ENCODE results near the gene UBE2Q2.
"Not testable (repeated sequence)": the region's sequence is repeated elsewhere in the genome, so short reads cannot be mapped to it uniquely, and the experiment has no call there.

The UBE2Q2 gene

GRCh38 chr15:75842722-75843677 lies at the start of gene UBE2Q2:
Gene UBE2Q2, plus strand, starts transcription at chr15:75843447. Its CDS starts 220 bp downstream, at chr15:75843667.
- peak; percentile 81 for DNase-seq

DNA sequence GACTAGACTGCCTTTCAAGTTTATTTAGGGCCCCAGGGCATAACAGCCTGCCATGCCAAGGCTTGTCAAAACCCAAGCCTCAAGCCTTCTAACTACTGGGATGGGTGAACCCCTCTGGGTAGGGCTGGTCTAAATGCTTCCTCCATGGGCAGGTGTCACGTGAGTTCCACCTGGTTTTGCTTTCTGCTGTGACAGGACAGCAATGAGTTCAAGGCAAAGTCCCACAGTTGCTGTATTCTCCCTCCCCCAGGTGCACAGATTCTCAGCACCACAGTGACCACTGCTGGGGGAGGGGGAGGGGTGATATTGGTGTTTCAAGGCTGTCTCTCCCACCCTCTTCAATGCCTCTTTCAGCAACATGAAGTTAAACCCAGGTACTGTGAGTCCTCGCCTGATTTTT lies 46.9 kb upstream of the UBE2Q2 start:
- no peak for DNase-seq

DNA sequence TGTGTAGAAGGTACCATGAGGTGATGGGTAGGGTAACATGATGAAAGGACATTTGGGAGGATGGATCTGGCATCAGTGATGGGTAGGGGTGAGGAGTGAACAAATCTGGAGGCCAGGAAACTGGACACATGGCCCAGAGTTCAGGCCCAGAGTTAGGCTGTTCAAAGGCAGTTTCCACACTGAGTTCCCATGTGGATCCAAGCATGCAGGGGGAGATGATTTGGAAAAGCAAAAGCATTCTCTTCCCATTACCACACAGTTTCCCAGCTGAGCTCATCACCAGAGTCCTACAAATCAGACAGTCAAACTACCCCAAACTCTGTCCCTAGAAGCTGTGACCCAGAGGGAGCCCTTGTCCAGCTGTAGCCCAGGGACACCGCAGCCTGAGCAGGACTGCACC lies 46.1 kb upstream of the UBE2Q2 start:
- not testable (repeated sequence) for DNase-seq

DNA sequence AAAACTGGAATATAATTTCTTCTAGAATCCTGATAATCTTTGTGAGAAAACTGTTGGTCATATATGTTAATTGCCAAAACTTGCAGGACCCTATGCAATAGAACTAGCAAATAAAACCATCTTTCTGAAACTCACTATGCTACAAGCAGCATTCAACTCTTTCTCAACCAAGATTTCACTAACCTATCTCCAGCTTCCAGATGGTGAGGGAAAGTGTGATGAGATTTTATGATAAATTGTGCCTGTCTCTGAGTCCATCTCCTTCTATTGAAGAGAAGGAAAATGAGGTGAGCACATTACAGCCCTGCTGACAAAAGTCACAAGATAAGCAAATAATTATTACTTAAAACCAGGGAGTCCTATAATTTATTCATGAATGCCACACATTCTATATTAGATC lies 44.1 kb upstream of the UBE2Q2 start:
- no peak for DNase-seq

GRCh38 chr15:75800409-75800808 lies 42.8 kb upstream of the UBE2Q2 start:
- not testable (repeated sequence) for DNase-seq

GRCh38 chr15:75801859-75802593 lies 41.2 kb upstream of the UBE2Q2 start:
- peak; percentile 80 for DNase-seq

- DNase-seq = not testable (repeated sequence)
Measured at GRCh38 chr15:75807486-75807885, 35.8 kb upstream of the UBE2Q2 start.

DNA sequence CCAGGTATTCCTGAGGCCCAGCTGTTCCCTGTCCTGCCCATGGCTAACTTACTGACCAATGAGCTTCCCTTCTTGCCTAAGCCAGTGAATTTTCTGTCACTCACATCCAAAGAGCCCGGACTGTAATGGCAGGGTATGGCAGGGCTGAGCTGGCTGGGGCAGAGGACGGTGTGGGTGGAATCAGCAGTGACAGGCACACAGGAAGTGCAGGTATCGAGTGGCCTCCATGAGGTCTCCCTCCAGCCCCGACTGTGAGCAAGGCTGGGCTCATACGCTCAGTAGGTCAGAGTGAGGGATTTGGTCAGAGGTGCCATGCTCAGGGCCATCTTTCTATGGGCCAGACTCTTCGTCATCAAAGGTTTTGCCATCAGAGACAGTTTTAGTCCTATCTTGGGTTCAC lies 35.2 kb upstream of the UBE2Q2 start:
- not testable (repeated sequence) for DNase-seq

DNA sequence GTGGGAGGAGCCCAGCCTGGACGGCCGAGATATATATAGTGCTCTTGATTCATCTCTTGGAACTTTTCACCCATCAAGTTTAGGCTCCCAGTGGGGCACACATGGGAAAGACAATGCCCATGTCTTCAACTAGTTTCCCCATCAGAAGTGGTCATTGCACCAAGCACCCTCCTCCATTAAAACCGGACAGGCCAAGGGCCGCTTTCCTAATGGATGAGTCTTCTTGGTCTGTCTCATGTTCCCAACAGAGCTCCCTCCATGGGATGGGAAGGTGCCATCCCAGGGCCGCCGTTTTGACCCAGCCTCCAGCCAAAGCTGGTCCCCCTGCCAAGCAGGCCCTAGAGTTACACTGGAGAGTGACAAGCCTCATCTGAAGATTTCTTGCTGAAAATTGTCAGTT lies 34.7 kb upstream of the UBE2Q2 start:
- no peak for DNase-seq

DNA sequence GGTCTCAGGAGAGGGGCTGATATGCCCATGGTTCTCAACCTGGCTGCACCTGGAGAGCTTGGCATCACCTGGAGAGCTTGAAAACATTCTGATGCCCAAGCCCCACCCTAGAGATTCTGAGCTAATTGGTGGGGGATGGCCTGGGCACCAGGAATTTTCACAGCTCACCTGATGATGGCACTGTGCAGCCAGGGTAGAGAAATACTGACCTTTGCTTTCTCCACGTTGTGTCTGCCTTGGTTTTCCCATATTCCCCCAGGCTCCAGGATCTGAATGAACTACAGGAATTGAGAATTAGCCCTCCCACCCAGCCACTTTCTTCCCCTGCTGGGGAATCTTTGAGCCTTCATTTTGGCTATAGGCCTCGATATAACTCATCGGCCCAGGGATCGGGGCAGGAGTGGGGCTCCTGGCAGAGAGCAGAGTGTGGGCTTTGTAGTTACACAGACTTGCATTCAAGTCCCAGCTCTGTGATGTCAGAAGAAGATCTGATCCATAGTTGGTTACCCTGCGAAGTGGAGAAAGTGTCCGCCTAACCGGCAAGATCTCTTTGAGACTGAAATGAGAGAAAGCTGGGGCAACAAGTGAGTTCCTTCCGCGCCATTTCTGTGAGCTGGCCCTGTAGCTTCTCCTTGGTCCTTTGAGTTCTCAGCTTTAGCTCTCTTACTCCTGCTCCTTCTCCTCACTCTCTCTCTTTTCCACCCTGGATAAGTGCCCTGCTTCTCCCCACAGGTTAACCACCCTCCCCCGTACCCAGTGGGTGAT lies 33.1 kb upstream of the UBE2Q2 start:
- DNase-seq = peak; percentile 72

DNA sequence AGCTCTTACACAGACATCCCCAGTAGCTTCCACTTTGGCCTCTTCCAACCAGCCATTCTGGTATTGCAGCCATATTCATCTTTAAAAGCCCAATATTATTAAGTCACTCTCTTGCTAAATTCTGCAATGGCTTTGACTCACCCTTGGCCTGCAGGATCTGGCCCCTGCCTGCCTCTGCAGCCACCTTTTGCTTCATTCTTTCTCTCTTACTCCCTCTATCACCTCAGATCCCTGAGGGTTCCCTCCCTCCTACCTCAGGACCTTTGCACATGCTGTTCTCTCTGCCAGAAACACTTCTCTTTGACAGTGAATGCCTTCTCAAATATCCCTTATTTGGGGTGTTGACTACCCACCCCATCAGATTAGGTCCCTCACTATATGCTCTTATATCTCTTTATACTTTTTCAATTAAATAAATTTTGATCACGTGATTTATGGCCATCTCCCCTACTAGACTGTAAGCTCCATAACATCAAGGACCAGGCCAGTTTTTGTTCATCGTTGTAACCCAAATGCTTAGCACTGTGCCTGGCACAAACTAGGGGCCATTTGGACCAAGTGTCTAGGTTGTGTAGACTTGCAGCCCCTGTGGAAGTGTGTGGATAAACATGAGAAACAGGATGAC lies 32.3 kb upstream of the UBE2Q2 start:
- DNase-seq = no peak

GRCh38 chr15:75811626-75812025 lies 31.6 kb upstream of the UBE2Q2 start:
- no peak for DNase-seq

DNA sequence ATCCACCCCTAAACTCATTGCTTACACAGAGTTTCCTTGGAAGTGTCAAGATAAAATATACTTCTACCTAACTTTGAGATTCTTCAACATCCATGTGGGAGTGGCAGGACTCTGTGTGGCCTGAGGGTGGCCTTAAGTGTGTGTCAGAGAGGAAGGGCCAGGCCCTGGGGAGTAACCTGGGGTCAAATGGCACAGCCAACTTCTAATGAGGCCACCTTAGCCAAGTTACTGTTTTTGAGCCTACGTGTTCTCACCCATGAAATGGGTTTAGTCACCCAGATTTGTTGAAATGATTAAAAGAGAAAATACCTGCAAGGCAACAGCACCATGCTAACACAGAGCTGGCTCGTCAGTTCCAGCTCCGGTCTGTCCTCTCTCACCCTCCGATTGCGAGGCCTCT lies 28.5 kb upstream of the UBE2Q2 start:
- DNase-seq = no peak

- DNase-seq = no peak
Measured at GRCh38 chr15:75815811-75816719, 27.2 kb upstream of the UBE2Q2 start.

DNA sequence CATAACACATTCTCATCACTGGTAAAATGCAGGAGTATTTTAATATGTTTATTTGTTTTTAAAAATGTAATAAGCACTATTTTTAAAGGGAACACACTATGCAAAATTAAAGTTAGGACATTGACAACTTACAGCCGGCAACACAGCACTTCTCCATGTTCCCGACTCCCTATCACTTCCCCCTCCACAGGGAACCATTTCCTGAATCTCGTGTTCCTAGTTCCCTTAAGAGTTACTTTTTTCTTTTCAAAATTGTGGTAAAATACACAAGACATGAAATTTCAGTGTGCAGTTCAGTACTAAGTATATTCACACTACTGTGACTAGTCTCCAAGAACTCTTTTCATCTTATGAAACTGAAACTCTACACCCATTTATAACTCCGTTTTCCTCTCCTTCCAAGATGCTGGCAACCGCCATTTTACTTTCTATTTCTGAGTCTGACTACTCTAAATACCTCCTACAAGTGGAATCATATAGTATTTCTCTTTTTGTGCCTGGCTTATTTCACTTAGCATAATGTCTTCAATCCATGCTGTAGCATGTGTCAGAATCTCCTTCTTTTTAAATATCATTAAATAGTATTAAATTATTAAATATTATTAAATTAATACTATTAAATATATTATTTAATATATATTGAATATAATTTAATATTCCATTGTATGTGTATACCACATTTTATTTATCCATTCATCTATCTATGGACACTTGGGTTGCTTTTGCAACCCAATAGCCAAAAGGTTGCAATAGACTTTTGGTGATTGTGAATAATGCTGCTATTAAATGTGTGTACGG lies 25.9 kb upstream of the UBE2Q2 start:
- no peak for DNase-seq

DNA sequence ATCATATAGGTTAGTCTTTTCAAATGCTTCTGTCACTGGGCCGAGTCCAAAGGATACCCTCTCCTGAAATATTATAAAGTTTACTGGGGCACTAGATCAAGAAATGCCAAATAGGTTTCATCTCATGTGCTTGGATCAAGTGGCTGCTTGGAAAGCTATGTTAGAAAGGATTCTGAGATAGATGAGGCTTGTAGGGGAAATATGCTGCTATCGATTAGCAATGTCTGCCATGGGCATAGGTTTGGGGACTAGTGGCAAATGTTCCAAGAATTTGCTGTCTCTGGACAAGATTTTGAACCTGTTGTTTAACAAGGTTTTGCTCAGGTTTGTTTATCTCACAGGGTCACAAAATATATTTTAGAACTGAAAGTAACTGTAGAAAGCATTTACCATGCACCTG lies 23.0 kb upstream of the UBE2Q2 start:
- DNase-seq = no peak

- DNase-seq = no peak
Measured at GRCh38 chr15:75821786-75822345, 21.4 kb upstream of the UBE2Q2 start.

DNA sequence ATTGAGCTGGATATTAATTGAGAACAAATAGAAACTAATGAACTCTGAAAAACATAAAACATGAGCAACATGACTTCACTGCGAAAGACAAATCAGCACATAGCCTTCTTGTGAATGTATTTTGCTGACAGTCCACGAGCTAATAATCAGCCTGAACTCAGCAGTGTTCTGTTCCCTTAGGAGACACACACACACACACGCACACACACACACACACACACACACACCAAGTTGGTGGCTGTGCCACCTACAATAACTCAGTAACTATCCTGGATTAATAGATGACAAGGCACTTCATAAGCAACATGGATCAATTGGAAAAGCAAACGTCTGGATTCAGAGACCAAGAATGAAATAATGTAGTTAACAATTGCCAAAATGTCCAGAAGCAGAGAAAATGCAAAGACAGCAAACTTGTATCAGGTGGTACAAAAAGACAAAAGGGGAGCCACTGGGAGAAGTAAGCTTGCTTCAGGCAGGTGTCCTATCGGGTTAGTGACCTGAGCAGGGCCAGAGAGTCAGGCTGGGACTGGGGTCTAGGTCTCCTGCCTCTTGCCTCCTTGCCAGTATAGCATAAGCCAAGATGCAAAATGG lies 20.5 kb upstream of the UBE2Q2 start:
- DNase-seq = no peak

- no peak for DNase-seq
Measured at GRCh38 chr15:75823860-75824613, 19.2 kb upstream of the UBE2Q2 start.
